RWPE1 (cell line): ENCODE measurements around the gene POLD3.

Experiments
- CTCF ChIA-PET: fragments of 350-600 bp; sonication (Branson Sonifier 250); formaldehyde crosslinking; extraction: SDS; loops from one replicate; lab custom pipeline; 2021; lab: Yijun Ruan, JAX
- POLR2A ChIA-PET: fragments of 400-600 bp; formaldehyde crosslinking; extraction: SDS; loops from one replicate; lab custom pipeline; 2020; ENCODE audit warnings: antibody characterized with exemption; ENCODE audit not compliant: low non-redundant PET; lab: Yijun Ruan, JAX
- DNase-seq: peaks from one replicate; pipeline ENCODE4 v3.0.0; 2012; ENCODE audit warnings: low spot score
- H3K27ac ChIP-seq: fragments of 450-650 bp; 2 replicates; pipeline ENCODE4 v1.5.1; 2017
- TF ChIP-seq, protein P1 (sequence below): fragments of 450-650 bp; conservative IDR thresholded peaks from 2 replicates; pipeline ENCODE4 v1.5.1; 2017; ENCODE audit warnings: low read depth, mild to moderate bottlenecking

POLD3 gene

DNA sequence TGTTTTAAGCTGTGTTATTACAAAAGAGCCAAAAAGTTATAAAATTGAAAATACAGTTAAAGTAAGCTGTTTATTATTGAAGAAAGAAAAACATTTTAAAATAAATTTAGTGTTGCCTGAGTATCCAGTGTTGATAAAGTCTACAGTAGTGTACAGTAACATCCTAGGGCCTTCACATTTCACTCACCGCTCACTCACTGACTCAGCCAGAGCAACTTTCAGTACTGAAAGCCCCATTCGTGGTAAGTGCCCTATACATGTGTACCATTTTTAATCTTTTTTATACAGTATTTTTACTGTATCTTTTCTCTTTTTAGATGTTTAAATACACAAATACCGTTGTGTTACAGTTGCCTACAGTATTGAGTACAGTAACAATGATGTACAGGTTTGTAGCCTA lies 35.0 kb downstream of the POLD3 start:
- DNase-seq = no peak
- CTCF ChIA-PET = interaction anchor here (0.6 kb wide), 1 partner anchor 132 kb away, joined by 3 read pairs; no protein-coding TSS in a partner anchor
- no peak overlapping the region for H3K27ac ChIP-seq
- TF ChIP-seq, protein P1, sequence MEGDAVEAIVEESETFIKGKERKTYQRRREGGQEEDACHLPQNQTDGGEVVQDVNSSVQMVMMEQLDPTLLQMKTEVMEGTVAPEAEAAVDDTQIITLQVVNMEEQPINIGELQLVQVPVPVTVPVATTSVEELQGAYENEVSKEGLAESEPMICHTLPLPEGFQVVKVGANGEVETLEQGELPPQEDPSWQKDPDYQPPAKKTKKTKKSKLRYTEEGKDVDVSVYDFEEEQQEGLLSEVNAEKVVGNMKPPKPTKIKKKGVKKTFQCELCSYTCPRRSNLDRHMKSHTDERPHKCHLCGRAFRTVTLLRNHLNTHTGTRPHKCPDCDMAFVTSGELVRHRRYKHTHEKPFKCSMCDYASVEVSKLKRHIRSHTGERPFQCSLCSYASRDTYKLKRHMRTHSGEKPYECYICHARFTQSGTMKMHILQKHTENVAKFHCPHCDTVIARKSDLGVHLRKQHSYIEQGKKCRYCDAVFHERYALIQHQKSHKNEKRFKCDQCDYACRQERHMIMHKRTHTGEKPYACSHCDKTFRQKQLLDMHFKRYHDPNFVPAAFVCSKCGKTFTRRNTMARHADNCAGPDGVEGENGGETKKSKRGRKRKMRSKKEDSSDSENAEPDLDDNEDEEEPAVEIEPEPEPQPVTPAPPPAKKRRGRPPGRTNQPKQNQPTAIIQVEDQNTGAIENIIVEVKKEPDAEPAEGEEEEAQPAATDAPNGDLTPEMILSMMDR = no peak
- POLR2A ChIA-PET = no interaction called here

DNA sequence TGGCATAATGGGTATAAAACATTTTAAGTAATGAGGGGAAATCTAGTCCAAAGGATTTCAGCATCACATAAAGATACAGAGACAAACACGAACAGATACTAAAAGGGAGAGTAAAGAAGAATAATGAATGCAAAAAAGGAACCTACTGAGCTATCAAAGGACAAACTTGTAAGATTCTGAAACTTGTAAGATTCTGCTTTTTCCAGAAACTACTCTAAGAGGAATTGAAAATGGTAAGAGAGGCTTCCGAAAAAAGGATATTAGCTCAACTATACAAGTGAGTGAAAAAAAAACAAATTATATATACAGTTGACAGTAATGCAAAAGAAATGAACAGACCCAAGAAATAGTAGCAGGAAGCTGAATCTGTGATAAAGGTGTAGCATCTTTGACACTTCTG lies 37.7 kb downstream of the POLD3 start:
- no peak overlapping the region for H3K27ac ChIP-seq
- no peak for DNase-seq
- ChIA-PET CTCF (interaction anchor here (0.6 kb wide), 1 partner anchor 297 kb away, joined by 3 read pairs; no protein-coding TSS in a partner anchor), POLR2A (no interaction called here)
- TF ChIP-seq, protein P1 = no peak

DNA sequence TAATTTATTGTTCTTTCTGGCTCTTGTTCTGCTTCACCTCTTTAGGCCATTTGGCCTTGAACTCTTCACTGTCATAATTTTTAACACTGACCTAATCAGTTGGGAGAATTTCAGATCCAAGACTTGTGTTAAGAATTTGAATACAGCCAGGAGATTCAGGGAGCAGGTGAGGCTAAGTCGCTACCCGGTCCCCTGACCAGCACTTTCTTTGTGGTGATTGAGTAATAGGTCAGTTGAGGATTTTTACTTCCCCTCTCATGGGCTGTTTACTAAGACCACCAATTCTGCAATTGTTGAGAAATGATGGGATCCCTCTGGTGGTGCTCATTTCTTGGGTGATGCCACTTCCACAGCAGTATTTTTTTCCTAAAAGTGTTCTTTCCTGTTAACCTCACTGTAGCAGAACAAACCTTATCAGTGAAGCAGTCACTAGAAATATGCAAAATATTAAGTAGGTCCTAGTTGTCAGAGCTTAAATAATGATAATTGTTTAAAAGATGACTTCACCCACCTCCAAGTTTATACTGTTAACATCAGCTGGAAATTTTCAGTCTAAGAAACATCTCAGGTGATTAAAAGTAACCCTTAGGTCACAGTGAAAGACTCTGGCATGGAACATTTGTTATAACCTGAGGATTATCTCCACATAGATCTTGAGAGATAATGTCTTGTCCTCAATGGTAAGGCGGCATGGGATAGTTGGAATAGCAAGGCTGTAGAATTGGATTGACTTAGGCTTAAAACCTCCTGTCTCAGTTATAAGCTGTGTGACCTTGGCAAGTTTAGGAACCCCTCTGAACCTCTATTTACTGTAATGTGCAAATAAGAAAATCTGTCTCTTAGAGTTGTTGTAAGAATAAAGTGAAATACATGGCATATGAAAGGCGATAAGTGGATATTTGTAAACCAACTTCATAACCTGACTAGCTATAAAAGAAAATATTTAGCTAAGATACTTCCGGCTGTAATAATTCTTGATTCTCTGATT lies 41.3 kb downstream of the POLD3 start:
- TF ChIP-seq, protein P1 = no peak
- CTCF ChIA-PET = interaction anchor here (0.6 to 0.8 kb wide), 3 partner anchors 98 to 1011 kb away, joined by 3 to 7 read pairs (median 4); no protein-coding TSS in a partner anchor
- no peak overlapping the region for H3K27ac ChIP-seq
- no peak for DNase-seq
- POLR2A ChIA-PET = no interaction called here

DNA sequence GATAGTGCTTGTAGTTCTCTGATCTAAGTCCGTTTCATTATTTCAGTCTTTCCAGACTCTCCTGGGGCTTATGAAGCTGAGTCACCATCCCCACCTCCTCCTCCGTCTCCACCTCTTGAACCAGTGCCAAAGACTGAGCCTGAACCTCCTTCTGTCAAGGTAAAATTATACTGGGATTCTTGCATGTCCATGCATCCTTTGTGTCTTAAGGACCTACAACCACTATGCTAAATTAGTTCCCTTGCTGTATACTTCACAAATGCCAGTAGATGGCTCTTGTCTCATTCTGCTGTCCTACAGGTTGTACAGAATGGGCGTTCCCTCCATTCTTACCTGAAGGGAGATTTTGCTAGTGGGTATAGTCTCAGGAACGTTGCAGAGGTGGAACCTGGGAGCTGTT lies 42.2 kb downstream of the POLD3 start:
- POLR2A ChIA-PET = no interaction called here
- H3K27ac ChIP-seq = no peak overlapping the region
- DNase-seq = peak; percentile 87
- TF ChIP-seq, protein P1 = peak; percentile 24; the same call in 1 of the 2 replicates
- CTCF ChIA-PET = interaction anchor here (0.5 to 0.6 kb wide), 4 partner anchors 14 to 1010 kb away, joined by 3 to 4 read pairs (median 3); no protein-coding TSS in a partner anchor

DNA sequence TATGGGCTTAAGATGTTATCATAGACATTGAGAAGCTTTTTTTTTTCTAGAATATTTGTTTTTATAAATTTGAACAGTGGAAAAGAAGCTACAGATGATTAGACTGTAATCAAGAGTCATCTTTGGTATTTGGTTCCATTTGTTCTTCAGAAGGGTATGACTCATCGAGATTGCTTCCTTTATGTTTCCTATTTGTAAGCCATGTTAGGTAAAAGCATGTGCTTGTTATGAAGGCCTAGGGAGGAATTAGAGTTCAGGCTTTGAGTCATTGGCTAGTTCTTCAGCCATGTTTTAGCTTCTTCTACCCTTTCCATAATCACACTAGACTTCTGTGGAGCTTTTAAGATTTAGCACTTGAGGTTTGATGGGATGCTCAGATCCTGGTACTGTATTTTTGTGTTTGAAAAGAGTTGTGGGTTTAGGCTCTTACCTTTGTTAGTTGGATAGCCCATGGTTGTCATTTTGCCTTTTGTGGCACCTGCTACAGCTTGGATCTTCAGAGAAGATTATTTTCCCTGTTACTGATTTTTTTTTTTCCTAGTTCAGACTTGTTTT lies 44.3 kb downstream of the POLD3 start:
- POLR2A ChIA-PET = no interaction called here
- DNase-seq = peak; percentile 72
- CTCF ChIA-PET = interaction anchor here (0.5 kb wide), 1 partner anchor 18 kb away, joined by 3 read pairs; no protein-coding TSS in a partner anchor
- TF ChIP-seq, protein P1 = no peak
- H3K27ac ChIP-seq = no peak overlapping the region

DNA sequence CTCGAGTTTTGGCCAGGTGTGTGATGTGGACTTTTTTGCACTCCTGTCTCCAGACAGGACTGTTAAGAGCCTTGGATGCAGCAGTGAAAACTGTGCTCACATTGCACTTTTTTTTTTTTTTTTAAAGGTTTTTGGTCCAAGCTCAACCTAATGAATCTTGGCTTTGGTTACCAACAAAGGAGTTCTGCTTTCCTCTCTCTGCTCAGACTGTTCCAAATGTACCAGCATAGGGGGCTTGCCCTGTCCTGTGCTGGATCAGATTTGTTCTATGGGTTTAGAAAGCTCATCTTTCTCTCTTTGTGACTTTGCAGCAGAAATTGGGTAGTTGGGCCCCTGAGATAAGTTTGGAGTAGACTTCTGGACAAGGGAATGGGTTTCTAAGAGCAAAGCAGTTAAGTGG lies 45.3 kb downstream of the POLD3 start:
- no peak overlapping the region for H3K27ac ChIP-seq
- ChIA-PET POLR2A (no interaction called here), CTCF (interaction anchor here (0.6 kb wide), 1 partner anchor 33 kb away, joined by 3 read pairs; no protein-coding TSS in a partner anchor)
- TF ChIP-seq, protein P1 = no peak
- no peak for DNase-seq
